GM12892 (cell line): ENCODE data around the gene NUDCD3.

ENCODE experiments used
- POLR2A ChIP-seq: IDR thresholded peaks from 2 replicates; pipeline ENCODE4 v1.6.1; 2011; ENCODE audit warnings: low read depth, low read length, control low read depth
- POLR2AphosphoS5 ChIP-seq: IDR thresholded peaks from 2 replicates; pipeline ENCODE4 v1.6.1; 2011; ENCODE audit warnings: low read depth, low read length, control low read depth
- TAF1 ChIP-seq: IDR thresholded peaks from 2 replicates; pipeline ENCODE4 v1.6.1; 2011; ENCODE audit warnings: low read depth, mild to moderate bottlenecking, control low read depth, low read length, borderline replicate concordance

GRCh38 chr7:44377134-44377463 is 113.4 kb downstream of the NUDCD3 start:
- TF ChIP-seq POLR2A, result no peak
- no peak for TF ChIP-seq TAF1
- no peak for TF ChIP-seq POLR2AphosphoS5
